GM19438 (cell line): ENCODE data around the gene TRERF1.

Experiments used
- ATAC-seq: cut with Tn5 transposase; IDR thresholded peaks from one replicate; pipeline ENCODE4 v1.9.1; 2021; ENCODE audit warnings: low read depth; ENCODE audit not compliant: unreplicated experiment

TRERF1 gene

DNA sequence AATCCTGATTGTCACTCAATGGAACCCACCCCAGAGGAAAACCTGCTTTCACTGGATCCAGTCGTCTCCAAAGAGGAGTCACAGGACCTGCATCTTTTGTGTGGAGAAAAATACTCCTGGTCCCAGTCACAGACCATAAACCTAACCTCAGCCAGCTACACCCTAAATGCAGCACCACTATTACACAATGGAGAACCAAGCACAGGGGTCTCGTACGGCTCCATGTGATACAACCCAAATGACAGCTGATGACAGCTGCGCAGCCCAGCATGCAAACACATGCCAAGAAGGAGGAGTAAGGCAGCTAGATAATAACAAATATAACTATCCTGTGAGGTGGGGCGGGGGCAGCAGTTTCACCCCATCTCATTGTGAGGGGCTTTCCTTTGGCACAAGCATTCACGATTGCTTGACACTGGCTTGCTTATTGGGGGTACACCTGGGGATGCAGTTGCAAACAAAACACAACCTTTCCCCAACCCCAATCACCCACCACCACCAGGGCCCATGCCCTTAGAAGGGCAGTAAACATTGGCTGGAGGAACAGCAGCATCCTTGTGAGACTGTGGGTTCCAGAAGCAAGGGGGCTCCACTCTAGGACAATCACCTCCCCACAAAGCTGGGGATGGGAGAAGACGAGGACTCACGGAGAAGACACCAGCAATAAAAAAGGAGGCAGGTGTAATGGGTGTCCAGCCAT lies 51.5 kb downstream of the TRERF1 start:
- ATAC-seq: no peak

DNA sequence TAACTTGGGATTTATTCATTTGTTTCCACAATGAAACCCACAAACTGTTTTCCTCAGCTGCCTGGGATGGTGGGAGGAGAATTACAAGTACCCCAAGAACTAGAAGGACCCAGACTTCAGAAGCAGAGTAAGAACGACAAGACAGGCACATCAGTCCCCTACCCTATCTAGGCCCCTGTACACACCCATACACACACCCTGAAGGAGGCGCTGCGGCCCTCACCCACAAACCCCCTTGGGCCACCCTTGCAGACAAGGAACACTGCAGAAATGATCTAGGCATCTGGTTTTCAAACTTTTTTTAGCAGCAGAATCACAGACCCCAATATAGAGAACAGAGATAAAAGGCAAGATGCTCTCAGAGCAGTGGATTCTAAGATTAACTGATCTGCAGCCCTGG lies 55.0 kb downstream of the TRERF1 start:
- ATAC-seq: no peak

DNA sequence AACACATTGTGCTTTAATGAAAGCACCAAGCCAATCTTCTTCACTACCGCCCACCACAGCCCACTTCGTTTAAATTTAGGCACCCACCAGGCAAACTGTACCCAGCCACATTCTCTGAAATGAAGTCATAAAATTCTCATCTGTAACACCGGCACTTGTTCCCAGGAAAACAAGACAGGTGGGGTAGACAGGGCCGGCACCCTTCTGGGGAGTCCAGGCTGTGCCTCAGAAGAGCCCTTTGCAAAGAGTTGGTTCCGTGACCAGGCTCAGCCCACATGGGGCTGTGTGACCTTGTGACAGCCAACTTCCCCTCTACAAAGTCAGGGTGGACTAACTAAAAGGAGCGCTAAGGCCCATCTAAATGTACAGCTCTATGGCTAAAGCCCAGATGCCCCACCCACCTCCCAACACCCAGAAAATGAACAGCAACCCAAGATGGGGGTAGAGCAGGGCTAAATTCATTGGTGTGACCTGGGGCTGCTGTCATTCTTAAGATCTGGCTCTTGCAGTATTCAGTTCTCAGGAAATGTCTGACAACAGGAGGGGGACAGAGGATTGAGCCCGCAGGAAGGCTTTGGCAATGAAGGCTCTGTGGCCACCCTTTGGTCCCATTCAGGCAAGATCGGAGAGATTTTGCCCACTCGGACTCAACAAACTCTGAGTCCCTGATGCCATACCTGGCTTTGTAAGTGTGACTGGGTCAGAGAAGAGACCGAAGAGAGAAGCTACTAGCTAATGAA lies 56.7 kb downstream of the TRERF1 start:
- no peak for ATAC-seq

DNA sequence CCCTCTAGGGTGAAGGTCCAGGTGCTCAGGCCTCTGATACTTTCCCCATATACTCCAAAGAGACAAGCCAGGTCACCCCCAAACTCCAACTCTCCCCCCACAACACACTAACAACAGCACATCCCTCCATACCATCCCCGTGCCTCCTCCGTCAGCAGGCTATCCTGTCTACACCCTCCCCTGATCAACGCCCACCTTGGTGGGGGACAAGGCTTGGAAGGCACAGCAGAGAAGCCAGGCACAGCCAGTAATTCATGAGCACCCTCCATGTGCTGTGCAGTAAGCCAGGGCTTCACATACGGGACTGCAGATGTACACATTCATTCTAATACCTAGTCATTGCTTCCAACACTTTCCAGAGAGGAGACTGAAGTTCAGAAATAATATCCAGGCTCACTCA lies 57.6 kb downstream of the TRERF1 start:
- ATAC-seq: no peak

DNA sequence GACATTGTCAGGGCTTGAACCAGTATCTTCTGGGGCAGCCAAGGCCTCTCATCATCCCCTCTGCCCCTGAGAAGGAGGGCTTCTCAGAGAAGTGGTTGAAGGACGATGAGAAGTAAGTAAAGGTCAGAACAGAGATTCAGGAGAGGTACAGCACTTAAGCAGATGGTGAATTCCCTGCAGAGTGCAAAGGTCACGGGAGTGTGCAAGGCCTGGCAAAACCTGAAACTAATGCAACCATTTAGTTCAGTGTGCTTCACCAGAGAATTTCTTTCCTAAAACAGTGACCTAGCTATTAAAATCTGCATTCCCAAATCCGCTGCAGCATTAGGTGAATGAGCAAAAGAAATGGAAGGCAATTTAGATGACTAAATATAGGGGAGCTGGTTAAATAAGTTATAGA lies 58.4 kb downstream of the TRERF1 start:
- no peak for ATAC-seq

DNA sequence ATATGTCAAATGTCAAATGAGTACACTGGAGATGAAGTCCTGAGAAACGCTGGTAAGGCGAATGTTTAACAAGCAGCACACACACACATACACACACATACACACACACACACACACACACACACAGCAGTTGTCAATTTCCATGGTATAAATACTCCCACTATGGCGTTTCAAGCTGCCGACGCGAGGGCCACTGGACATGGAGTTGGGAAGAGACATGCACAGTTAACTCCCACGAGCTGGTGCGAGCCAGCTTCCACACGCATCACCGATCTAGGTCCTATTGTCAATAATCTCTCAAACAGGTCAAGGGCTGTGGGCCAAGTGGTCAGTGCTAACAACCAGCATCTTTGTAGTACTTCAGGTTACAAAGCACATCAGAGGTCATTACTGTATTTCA lies 58.9 kb downstream of the TRERF1 start:
- ATAC-seq: no peak

DNA sequence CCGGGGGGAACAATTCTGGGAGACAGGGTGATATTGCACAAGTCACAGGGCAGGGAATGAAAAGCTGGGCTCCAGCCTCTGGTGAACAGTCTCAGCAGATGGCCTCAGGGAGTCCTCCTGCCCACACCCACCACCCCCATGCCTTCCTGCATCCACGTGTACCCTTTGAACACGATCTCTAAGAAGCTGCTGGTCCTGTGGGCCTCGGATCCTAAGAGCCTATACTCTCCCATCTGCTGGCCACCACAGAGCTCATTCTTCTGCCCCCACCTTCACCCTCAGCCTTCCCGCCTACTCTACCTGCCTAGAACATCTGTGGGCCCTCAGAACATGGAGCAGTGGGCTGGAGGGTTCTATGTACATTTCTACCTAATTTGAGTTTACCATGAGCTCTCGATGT lies 60.3 kb downstream of the TRERF1 start:
- no peak for ATAC-seq

DNA sequence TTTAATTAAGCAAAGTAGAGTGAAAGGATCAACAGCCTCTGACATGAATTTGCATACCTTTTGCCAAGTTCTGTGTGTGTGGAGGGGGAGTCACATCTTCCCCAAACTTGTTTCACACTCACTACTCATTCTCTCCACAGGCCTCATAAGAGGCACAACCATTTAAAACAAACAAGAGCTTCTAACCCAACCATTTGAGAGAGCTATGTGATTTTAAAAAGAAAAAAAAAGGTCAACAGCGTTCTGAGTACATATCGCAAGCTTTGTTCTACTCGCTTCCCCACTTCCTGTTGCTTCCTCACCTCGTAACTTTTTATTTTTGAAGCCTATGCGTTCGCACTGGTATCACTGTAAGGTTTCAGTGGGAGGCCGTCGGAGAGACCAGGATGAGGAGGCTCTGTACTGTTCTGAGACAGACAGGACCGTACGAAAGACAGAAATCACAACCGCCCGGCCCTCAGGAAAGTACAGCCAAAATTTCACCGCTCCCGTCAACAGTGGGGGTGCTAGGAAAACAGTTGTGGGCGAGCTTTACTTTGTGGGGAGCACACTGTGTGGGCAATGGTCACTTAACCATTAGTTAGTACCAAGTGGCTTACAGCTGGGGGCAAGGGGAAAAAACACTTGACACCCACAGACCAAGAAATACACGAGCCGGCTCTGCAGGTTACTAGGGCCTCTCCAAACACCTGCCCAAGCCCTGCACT lies 61.3 kb downstream of the TRERF1 start:
- no peak for ATAC-seq

DNA sequence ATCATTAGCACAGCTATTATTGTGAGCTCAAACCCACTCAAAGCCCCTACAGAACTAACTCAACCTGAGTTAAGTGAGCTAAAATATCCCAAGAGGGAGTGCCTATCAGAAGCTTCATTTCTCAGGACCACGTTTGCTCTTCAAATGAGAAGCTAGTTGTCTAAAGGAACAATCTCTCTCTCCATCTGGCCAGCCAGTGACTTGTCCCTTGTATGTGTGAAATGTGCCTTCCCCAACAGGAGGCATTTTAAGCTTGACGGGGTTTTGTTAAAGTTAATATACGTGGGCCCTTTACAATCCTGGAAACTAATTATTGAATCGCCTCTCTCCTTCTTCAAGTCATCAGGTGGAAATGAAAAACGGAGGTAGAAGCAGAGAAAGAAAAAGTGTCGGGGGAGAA lies 62.0 kb downstream of the TRERF1 start:
- ATAC-seq: no peak

DNA sequence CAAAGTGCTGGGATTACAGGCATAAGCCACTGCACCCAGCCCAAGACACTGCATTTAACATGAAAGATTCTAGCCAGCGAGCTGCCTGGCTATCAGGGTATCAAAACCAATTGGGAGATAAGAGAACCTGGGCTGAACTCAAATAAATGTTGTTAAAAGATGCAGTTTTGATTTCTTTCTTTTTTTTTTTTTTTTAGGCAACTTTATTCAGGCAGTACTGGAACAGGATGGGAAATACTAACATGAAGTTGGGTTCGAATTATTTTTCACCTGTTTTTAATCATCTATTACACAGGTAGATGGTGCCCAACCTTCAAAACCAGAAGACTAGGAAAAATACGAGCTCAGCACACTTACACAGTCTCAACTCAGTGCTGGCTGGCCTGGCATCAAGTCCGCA lies 63.7 kb downstream of the TRERF1 start:
- ATAC-seq: no peak

DNA sequence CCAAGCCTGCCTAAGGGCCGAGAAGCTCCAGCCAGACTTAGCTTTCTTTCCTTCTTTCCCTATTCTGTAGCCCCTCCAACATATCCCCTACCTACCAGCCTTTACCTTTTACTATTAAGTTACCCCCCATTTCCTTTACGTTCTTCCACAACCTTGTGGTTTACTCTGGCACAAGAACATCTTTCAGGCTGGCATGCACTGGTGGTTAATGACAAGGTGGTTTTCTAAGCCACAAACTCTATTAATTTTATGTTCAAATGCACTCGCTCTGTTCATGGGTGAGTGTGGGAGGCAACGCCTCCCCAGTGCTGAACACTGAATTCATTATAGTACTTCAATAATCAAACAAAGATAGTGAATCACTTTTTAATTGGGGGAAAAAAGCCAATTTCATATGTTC lies 64.4 kb downstream of the TRERF1 start:
- no peak for ATAC-seq

DNA sequence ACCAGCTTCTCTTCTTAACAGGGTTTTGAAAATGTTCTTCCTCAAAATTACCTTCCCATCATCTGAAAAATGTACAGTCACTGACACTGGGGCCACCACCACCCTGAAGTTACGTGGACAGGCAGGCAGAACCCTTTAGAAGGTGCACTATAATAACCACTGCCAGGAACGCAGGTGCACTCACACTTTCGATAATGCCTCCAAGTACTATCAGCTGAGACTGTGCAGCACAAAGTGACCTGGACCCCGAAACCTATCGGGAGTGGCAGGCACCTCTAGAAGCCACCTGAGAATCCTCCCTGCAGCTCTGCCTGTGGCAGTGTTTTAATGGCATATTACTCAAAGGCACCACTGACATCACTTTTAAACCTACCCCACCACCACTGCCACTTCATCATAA lies 66.4 kb downstream of the TRERF1 start:
- no peak for ATAC-seq

DNA sequence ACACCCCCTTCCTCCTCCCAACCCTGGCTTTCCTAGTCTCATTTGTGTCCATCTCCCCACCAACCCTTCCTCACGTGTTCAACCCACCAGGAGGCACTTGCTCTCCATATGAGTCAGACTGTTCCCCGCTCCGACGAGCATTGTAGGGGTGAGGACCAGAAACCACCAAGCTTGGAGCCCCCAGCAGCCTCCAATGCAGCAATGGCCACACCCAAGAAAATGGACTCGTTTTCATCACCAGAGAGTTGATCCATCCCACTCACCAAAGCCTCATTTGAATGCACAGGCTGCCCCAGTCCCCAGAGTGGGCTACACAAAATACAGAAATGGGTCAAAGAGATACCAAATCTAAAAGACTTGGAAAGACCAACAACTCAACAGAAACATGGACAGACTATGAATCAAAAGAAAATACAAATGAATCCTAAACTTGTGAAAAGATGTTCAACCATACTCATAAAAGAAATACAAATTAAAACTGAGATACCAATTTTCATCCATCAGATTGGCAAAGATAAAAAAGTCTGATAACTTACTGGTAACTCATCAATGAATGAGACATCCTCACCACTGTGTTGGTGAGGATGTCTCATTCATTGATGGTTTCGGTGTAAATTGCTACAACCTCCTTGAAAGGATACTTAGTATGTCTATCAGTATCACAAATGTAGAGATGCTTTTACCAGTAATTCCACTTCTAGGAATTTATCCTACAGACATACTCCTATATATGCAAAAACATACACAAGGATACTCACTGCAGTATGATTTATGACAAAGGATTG lies 68.1 kb downstream of the TRERF1 start:
- ATAC-seq: no peak

DNA sequence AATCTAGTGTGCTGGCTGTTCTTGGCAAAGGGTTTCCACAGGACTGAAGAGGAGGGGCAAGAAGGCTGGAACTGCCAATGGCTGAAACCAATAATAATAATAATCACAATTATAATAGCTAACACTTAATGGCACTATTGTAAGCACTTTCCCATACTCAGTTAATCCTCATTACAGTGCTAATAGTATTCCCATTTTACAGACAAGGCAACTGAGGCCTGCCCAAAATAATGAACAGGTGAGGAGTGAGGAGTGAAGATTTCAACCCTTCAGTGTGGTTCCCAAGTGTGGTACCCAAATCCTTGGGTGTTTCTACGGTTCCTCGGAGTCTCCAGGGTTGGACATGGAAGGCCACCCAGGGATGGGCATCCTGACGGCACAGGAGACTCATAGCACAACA lies 69.9 kb downstream of the TRERF1 start:
- ATAC-seq: no peak

DNA sequence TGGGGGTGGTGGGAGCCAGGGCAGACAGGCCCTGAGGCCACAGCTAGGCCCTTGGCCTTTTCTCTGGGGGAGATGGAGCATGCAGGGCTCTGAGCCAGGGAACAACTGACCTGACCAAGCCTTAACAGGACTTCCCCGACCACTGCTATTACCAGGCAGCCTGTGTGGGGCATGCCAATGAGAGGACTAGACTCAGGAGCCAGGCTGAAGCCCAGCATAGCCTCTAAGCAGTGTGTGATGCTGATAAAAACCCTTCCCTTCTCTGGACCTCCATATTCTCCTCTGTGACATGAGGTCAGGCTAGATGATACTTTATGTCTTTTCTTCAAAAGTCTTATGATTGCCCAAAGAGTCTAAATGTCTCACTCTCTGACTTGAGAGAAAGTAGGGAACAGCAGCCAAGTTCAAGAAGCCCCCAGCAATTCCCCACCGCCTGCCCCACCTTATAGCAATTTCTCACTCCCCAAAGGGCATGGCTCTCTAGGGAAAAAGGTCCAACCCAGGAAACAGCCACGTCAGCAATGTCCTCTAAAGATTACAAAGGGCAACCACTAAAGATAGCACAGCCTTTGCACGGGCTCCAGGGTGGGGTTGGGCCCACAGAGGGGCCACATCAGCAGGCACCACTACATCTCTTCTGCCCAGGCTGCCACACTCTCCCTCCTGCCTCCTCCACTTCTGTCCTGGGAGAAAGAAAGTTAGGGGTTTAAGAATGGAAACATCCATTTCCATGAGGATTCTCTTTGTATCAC lies 71.3 kb downstream of the TRERF1 start:
- no peak for ATAC-seq

DNA sequence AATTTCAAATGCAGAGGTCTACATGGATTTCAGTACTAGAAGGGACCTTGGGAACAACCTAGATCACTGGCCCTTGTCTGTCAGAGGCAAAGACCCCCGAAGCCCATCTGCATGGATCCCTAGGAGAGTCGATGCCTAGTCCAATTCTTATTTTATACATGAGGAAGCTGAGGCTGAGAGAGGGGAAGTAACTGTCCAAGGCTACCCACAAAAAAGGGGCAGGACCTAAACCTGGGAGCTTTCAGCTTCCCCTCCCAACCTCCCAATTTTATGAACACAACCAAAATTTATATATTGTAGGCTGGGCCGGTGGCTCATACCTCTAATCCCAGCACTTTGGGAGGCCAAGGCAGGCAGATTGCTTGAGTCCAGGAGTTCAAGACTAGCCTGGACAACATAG lies 73.2 kb downstream of the TRERF1 start:
- ATAC-seq: no peak

DNA sequence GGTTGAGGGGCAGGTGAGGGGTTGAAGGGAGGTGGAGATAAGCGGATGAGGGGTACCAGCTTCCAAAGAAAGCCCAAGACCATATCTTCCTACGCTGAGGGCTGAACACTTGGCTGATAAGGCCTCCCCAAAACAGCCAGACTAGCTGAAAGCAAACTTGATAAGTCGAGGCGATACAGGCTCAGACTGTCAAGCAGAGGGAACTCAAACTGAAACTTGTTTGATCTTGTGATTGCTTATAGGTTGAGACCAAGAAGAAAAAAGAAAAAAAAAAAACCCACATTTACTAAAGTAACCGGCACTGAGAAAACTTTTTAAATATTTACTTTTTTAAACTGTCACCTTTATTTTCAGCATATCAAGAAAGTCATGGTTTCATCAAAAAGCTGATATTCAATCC lies 73.6 kb downstream of the TRERF1 start:
- no peak for ATAC-seq

DNA sequence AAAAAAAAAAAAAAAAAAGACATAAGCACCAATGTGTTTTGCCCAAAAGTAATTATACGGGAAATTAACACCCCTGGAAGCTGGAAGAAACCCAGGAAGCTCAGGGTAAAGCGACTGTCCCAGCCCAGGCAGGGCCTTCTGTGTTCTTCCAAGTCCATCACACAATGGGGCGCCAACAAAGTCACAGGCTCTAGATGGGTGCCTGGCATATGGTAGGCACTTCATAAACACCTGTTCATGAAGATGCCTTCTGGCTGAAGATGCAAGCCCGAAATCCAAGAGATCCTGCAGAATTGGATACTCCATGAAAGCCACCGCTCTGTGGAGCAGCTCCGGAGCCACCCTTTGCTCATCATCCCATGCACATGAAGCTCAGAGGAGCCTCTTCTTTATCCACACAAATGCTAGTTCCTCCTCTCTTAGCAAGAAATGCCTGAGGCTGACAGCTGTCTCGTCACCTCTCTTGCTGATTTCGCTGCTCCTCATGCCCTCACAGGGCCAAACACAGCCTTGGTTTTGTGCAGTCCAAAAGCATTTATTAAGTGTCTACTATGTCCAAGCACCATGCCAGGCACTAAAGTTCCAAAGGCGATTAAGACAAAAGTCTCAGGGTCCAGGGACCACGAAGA lies 76.6 kb downstream of the TRERF1 start:
- no peak for ATAC-seq

DNA sequence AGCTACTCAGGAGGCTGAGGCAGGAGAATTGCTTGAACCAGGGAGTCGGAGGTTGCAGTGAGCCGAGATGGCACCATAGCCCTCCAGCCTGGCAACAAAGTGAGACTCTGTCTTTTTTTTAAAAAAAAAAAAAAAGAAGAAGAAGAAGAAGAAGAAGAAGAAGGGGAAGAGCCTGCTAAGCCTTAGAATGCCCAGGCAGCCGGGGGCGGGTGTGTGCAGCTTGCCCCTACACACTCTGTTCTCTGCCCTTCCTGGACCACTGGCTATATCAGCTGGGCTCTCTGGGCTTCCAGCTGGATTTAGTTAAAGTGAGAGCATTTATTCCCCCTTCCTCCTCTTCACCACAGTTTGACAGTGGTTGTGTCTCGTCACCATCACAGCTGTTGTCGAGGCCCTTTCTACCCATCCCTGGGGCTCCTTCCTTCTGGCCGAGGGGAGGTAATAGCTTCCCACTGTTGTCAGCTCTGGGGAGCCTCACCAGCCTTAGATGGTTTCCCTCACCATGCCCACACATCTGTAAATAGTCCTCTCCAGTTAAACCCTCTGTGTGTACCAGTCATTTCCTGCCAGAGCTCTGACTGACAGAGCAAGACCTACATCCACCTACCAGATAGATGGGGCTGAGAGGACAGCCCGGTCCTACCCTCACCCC lies 77.6 kb downstream of the TRERF1 start:
- ATAC-seq: no peak
